A549 (cell line): ENCODE data around the gene B3GLCT. TPM values are rescaled to one million over a fixed set of nuclear protein-coding genes. Genes with fewer than 3 reads are reported as not detected.

Source experiments
- ATAC-seq, 2 experiments: fragments of 200-7000 bp in 1 of 2; fragments of >200 bp in 1 of 2; cut with Nextera tagmentation in 1 of 2; cut with Tn5 transposase in 1 of 2; 3 replicates each; pipeline versions ENCODE4 v1.8.0 to v1.9.1; 2018 to 2020; ENCODE audit warnings: mild to moderate bottlenecking in 1 of 2, moderate library complexity in 1 of 2
- CTCF ChIA-PET: fragments of 300-600 bp; sonication (Branson Sonifier 250); formaldehyde crosslinking; extraction: SDS; loops from one replicate; lab custom pipeline; 2021; ENCODE audit warnings: antibody characterized with exemption, inconsistent platforms; lab: Yijun Ruan, JAX
- POLR2A ChIA-PET: fragments of 350-600 bp; formaldehyde crosslinking; extraction: SDS; loops from one replicate; lab custom pipeline; 2021; ENCODE audit warnings: antibody characterized with exemption, inconsistent platforms; lab: Yijun Ruan, JAX
- DNase-seq, 2 experiments: peaks; one replicate each; pipeline versions ENCODE4 v3.0.0 to v3.0.0-alpha.2; 2011 to 2016; ENCODE audit warnings: low read depth in 1 of 2, low spot score in 1 of 2
- FAIRE-seq: peaks from 2 replicates; lab custom pipeline; 2011; peaks lifted over from hg19 to GRCh38; lab: Jason Lieb, UNC
- H3K27ac ChIP-seq, 2 experiments: fragments of >200 bp; sonication (Bioruptor Twin); formaldehyde crosslinking; 3 replicates each; pipeline ENCODE4 v1.5.1; 2016 to 2017
- H3K4me1 ChIP-seq: fragments of >200 bp; sonication (Bioruptor Twin); formaldehyde crosslinking; 3 replicates; pipeline ENCODE4 v1.6.1; 2016
- H3K4me2 ChIP-seq: fragments of >200 bp; sonication (Bioruptor Twin); formaldehyde crosslinking; 3 replicates; pipeline ENCODE4 v1.6.1; 2016
- H3K4me3 ChIP-seq: fragments of >200 bp; sonication (Bioruptor Twin); formaldehyde crosslinking; 3 replicates; pipeline ENCODE4 v1.5.1; 2016
- H3K9me3 ChIP-seq: fragments of >200 bp; sonication (Bioruptor Twin); formaldehyde crosslinking; 3 replicates; pipeline ENCODE4 v1.6.1; 2016
- BHLHE40 ChIP-seq: IDR thresholded peaks from 2 replicates; pipeline ENCODE4 v1.6.1; 2012; ENCODE audit warnings: low read depth, low read length, inconsistent platforms
- CHD2 ChIP-seq: fragments of 150-350 bp; IDR thresholded peaks from 2 replicates; pipeline ENCODE4 v1.6.1; 2014; ENCODE audit warnings: low read length; ENCODE audit not compliant: partially characterized antibody
- CTCF ChIP-seq: fragments of >200 bp; sonication (Bioruptor Twin); formaldehyde crosslinking; IDR thresholded peaks from 3 replicates; pipeline ENCODE4 v1.5.1; 2016
- ESRRA ChIP-seq: fragments of 150-350 bp; IDR thresholded peaks from 2 replicates; pipeline ENCODE4 v1.6.1; 2014; ENCODE audit warnings: mild to moderate bottlenecking, low read length, borderline replicate concordance
- FOSB ChIP-seq: fragments of 250-450 bp; sonication (Bioruptor Pico); IDR thresholded peaks from 2 replicates; pipeline ENCODE4 v1.5.0; 2020; ENCODE audit warnings: mild to moderate bottlenecking, moderate library complexity
- HES2 ChIP-seq: fragments of >200 bp; sonication (Bioruptor Twin); formaldehyde crosslinking; IDR thresholded peaks from 2 replicates; pipeline ENCODE4 v1.6.1; 2016
- HMGXB4 ChIP-seq: fragments of 250-450 bp; sonication (Bioruptor Pico); IDR thresholded peaks from 2 replicates; pipeline ENCODE4 v1.5.0; 2021; ENCODE audit warnings: mild to moderate bottlenecking, moderate library complexity, borderline replicate concordance
- HOXB13 ChIP-seq: fragments of 250-450 bp; sonication (Bioruptor Pico); IDR thresholded peaks from 2 replicates; pipeline ENCODE4 v1.5.0; 2020; ENCODE audit warnings: low read depth, mild to moderate bottlenecking, moderate library complexity
- JUNB ChIP-seq: fragments of >200 bp; sonication (Bioruptor Twin); formaldehyde crosslinking; IDR thresholded peaks from 2 replicates; pipeline ENCODE4 v1.6.1; 2016
- NFE2L2 ChIP-seq: fragments of 150-350 bp; conservative IDR thresholded peaks from 2 replicates; pipeline ENCODE4 v1.6.1; 2014; ENCODE audit warnings: low read length
- NPAS2 ChIP-seq: fragments of 250-450 bp; sonication (Bioruptor Pico); IDR thresholded peaks from 2 replicates; pipeline ENCODE4 v1.8.0; 2022; ENCODE audit warnings: mild to moderate bottlenecking, moderate library complexity, borderline replicate concordance
- PBX3 ChIP-seq: IDR thresholded peaks from 2 replicates; pipeline ENCODE4 v1.6.1; 2012
- POLR2A ChIP-seq: IDR thresholded peaks from 2 replicates; pipeline ENCODE4 v1.6.1; 2012; ENCODE audit warnings: mild to moderate bottlenecking, low read length
- RARB ChIP-seq: fragments of 250-450 bp; sonication (Bioruptor Pico); IDR thresholded peaks from 2 replicates; pipeline ENCODE4 v1.8.0; 2021; ENCODE audit warnings: mild to moderate bottlenecking, moderate library complexity
- RCOR1 ChIP-seq: fragments of 150-350 bp; IDR thresholded peaks from 2 replicates; pipeline ENCODE4 v1.6.1; 2014; ENCODE audit warnings: antibody characterized with exemption, low read length, low read depth
- REST ChIP-seq: fragments of 200-600 bp; sonication (generic); IDR thresholded peaks from 2 replicates; pipeline ENCODE4 v1.6.1; 2016; ENCODE audit warnings: antibody characterized with exemption, mild to moderate bottlenecking, moderate library complexity
- SMC3 ChIP-seq: fragments of >200 bp; sonication (Bioruptor Twin); formaldehyde crosslinking; IDR thresholded peaks from 3 replicates; pipeline ENCODE4 v1.6.1; 2018; ENCODE audit warnings: inconsistent platforms
- SREBF2 ChIP-seq: fragments of 450-650 bp; IDR thresholded peaks from 2 replicates; pipeline ENCODE4 v1.6.1; 2014; ENCODE audit warnings: mild to moderate bottlenecking, moderate library complexity
- TFCP2L1 ChIP-seq: fragments of 250-450 bp; sonication (Bioruptor Pico); IDR thresholded peaks from 2 replicates; pipeline ENCODE4 v1.5.0; 2021; ENCODE audit warnings: mild to moderate bottlenecking
- WGBS: methylation state at CpG from one replicate; pipeline ENCODE4 v1.1.6; 2017; ENCODE audit errors: missing lambda C conversion rate; 5-methylcytosine and 5-hydroxymethylcytosine counted together
- polyA plus RNA-seq, 4 experiments: library from polyadenylated mRNA; depleted of rRNA in 3 of 4; stranded (reverse); fragments of >200 nt; fragmentation: RNase III in 1 of 4; extraction: RNeasy Plus Mini Kit Qiagen cat#74134 plus additional on column Dnase treatment in 1 of 4; gene quantifications; 2 replicates in 3 of 4; 3 replicates in 1 of 4; pipeline ENCODE4 v1.2.3, GENCODE V29; 2011 to 2017

B3GLCT gene
- polyA plus RNA-seq, 2 of the 4 experiments (the other 2 are of a cell fraction): 4.5 to 6.6 TPM

- TF ChIP-seq CTCF: no peak
- no peak for TF ChIP-seq NFE2L2
- TF ChIP-seq BHLHE40: no peak
- TF ChIP-seq RARB: no peak
- TF ChIP-seq SREBF2: no peak
- TF ChIP-seq HES2: no peak
- TF ChIP-seq CHD2: no peak
- TF ChIP-seq REST: no peak
- no peak for TF ChIP-seq HOXB13
- no peak for TF ChIP-seq FOSB (CRISPR knock-in tag)
- TF ChIP-seq TFCP2L1 (CRISPR knock-in tag): no peak
- TF ChIP-seq JUNB: no peak
- TF ChIP-seq HMGXB4: no peak
- TF ChIP-seq POLR2A: no peak
- no peak for TF ChIP-seq SMC3
- TF ChIP-seq ESRRA: no peak
- no peak for TF ChIP-seq PBX3
- Histone ChIP-seq H3K27ac (no peak overlapping the region), H3K4me2 (no peak overlapping the region), H3K4me1 (no peaks in the 10 kb centered on the region), H3K4me3 (no peak overlapping the region), H3K9me3 (0 out of 3 replicates have a peak, but pooled peaks cover 3% of the 10 kb centered on the region)
- no peak for ATAC-seq
- DNase-seq: no peak
- ChIA-PET CTCF (no interaction called here), POLR2A (no interaction called here)
- no peak for FAIRE-seq
- WGBS: 8% methylated on average over 1 of the region's 1 CpG
These were observed 155.2 kb downstream of the B3GLCT start for GRCh38 chr13:31355001-31355400.

GRCh38 chr13:31356991-31357390 is 157.2 kb downstream of the B3GLCT start:
- CTCF ChIA-PET: no interaction called here
- FAIRE-seq: no peak

More at GRCh38 chr13:31356991-31357390, 157.2 kb downstream of the B3GLCT start:
- H3K27ac ChIP-seq: no peak overlapping the region
- 0 out of 3 replicates have a peak, but pooled peaks cover 3% of the 10 kb centered on the region for H3K9me3 ChIP-seq
- H3K4me2 ChIP-seq: no peak overlapping the region
- no peaks in the 10 kb centered on the region for H3K4me1 ChIP-seq
- TF ChIP-seq RCOR1: no peak
- TF ChIP-seq NPAS2: no peak
- H3K4me3 ChIP-seq: no peak overlapping the region
- WGBS: 38% methylated on average over 3 of the region's 3 CpGs
- POLR2A ChIA-PET: no interaction called here
- DNase-seq: no peak
- ATAC-seq: no peak
